Measurements from ENCODE around the gene STUM. TPM values are rescaled to one million over a fixed set of nuclear protein-coding genes. Genes with fewer than 3 reads are reported as not detected.
"Not testable (repeated sequence)": the region's sequence is repeated elsewhere in the genome, so short reads cannot be mapped to it uniquely, and the experiment has no call there.

STUM gene
- total and polyA plus RNA-seq, 2 experiments from 2014 or later: 0.23 to 1.3 TPM

GRCh38 chr1:226611301-226611700 lies 62.7 kb downstream of the STUM start:
- H3K27me3 ChIP-seq (ENCODE audit: insufficient read depth): no peaks in the 10 kb centered on the region
- no peak overlapping the region for H2AFZ ChIP-seq
- ATAC-seq (no peak), DNase-seq (ENCODE audit: low spot score) (peak; percentile 47)
- no peaks in the 10 kb centered on the region for H3K36me3 ChIP-seq (ENCODE audit: insufficient read depth)
- H4K20me1 ChIP-seq (replicated peaks; ENCODE audit: insufficient read depth): no peaks in the 10 kb centered on the region
- H3K27ac ChIP-seq (ENCODE audit: low read depth): no peak overlapping the region
- H3K4me1 ChIP-seq (ENCODE audit: insufficient read depth): peaks cover 11% of the 10 kb centered on the region; the same call in 1 of the 2 replicates
- no peaks in the 10 kb centered on the region for H3K9me2 ChIP-seq (ENCODE audit: insufficient read depth)
- TF ChIP-seq ZNF462 (CRISPR knock-in tag; IDR thresholded peaks at IDR 0.05): no peak
- TF ChIP-seq STAT1 (IDR thresholded peaks at IDR 0.05; ENCODE audit: unreplicated experiment): no peak
- no peak for TF ChIP-seq ZNF114 (CRISPR knock-in tag; IDR thresholded peaks at IDR 0.05)
- no peak for TF ChIP-seq ETS1 (IDR thresholded peaks at IDR 0.05)
- TF ChIP-seq CTCF (conservative IDR thresholded peaks at IDR 0.05; ENCODE audit: low read depth in 2 of 2): peak; percentile 50 to 54
- TF ChIP-seq EZH2 (IDR thresholded peaks at IDR 0.05; ENCODE audit: low read depth, unreplicated experiment): no peak
- Mint-ChIP-seq H3K4me1 (peaks cover 15% of the 10 kb centered on the region), H3K27me3 (ENCODE audit: insufficient read depth, low read depth, poor library complexity) (peaks cover 11% of the 10 kb centered on the region), H3K9me3 (peaks cover 14% of the 10 kb centered on the region), H3K4me3 (no peak overlapping the region), H3K27ac (no peak overlapping the region), H3K36me3 (ENCODE audit: low read depth) (no peaks in the 10 kb centered on the region; the same call in 2 of the 3 replicates)
- H3K79me2 ChIP-seq (replicated peaks; ENCODE audit: insufficient read depth): no peaks in the 10 kb centered on the region
- H3K4me3 ChIP-seq: no peak overlapping the region
- no peak overlapping the region for H3K4me2 ChIP-seq
- H3F3A ChIP-seq (replicated peaks; ENCODE audit: low read depth): no peaks in the 10 kb centered on the region

- ATAC-seq; H3K36me3 Mint-ChIP-seq (ENCODE audit: low read depth); H3K4me1 ChIP-seq (ENCODE audit: insufficient read depth); H3K4me2 ChIP-seq; H3F3A ChIP-seq (replicated peaks; ENCODE audit: low read depth); DNase-seq (ENCODE audit: low spot score); H3K27ac Mint-ChIP-seq; H3K4me3 Mint-ChIP-seq; H3K9me2 ChIP-seq (ENCODE audit: insufficient read depth); H2AFZ ChIP-seq; H3K36me3 ChIP-seq (ENCODE audit: insufficient read depth); H4K20me1 ChIP-seq (replicated peaks; ENCODE audit: insufficient read depth); H3K27me3 ChIP-seq (ENCODE audit: insufficient read depth); H3K79me2 ChIP-seq (replicated peaks; ENCODE audit: insufficient read depth); H3K27ac ChIP-seq (ENCODE audit: low read depth); H3K4me3 ChIP-seq: not testable (repeated sequence)
- Mint-ChIP-seq H3K9me3 (peaks cover 21% of the 10 kb centered on the region), H3K27me3 (ENCODE audit: insufficient read depth, low read depth, poor library complexity) (peaks cover 11% of the 10 kb centered on the region), H3K4me1 (peaks cover 12% of the 10 kb centered on the region)
Observed at GRCh38 chr1:226611980-226612379, 63.4 kb downstream of the STUM start.
